DND-41 (cell line): ENCODE results near the gene SWI5.

Experiments used
- EZH2 ChIP-seq: IDR thresholded peaks from 3 replicates; pipeline ENCODE4 v1.6.1; 2012; ENCODE audit warnings: borderline replicate concordance, low read depth, mild to moderate bottlenecking, moderate library complexity, low read length, inconsistent platforms; ENCODE audit not compliant: severe bottlenecking
- TF ChIP-seq, protein P1 (sequence below): IDR thresholded peaks from 2 replicates; pipeline ENCODE4 v1.5.1; 2012; ENCODE audit warnings: borderline replicate concordance, low read length, moderate library complexity, mild to moderate bottlenecking; ENCODE audit not compliant: poor library complexity, severe bottlenecking; ENCODE audit errors: extremely low read depth

DNA sequence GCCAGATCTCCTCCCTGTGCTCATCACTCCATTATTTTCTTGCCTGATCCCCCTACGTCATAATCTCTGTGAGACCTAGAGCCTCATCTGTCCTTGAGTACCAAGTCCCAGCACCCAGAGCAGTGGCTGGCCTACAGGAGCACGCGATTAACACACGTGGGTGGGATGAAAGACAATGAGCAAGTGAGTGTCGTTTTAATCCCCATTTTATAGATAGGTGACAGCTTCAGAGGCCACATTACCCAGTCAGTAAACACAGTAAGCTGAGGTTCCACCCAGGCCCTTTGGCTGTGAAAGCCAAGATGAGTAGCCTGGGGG is 28.9 kb downstream of the SWI5 start:
- TF ChIP-seq, protein P1, sequence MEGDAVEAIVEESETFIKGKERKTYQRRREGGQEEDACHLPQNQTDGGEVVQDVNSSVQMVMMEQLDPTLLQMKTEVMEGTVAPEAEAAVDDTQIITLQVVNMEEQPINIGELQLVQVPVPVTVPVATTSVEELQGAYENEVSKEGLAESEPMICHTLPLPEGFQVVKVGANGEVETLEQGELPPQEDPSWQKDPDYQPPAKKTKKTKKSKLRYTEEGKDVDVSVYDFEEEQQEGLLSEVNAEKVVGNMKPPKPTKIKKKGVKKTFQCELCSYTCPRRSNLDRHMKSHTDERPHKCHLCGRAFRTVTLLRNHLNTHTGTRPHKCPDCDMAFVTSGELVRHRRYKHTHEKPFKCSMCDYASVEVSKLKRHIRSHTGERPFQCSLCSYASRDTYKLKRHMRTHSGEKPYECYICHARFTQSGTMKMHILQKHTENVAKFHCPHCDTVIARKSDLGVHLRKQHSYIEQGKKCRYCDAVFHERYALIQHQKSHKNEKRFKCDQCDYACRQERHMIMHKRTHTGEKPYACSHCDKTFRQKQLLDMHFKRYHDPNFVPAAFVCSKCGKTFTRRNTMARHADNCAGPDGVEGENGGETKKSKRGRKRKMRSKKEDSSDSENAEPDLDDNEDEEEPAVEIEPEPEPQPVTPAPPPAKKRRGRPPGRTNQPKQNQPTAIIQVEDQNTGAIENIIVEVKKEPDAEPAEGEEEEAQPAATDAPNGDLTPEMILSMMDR, result no peak
- TF ChIP-seq EZH2, result no peak
